HepG2 (cell line): ENCODE results near the gene WSCD2. TPM values are rescaled to one million over a fixed set of nuclear protein-coding genes. Genes with fewer than 3 reads are reported as not detected.

Experiments
- ATAC-seq: fragments of 200-7000 bp; cut with Tn5 transposase; 3 replicates; pipeline ENCODE4 v1.9.1; 2020; ENCODE audit warnings: mild to moderate bottlenecking, moderate library complexity
- BruUV-seq: library from RNA; stranded (reverse); fragments of 400-500 nt; replicated peaks from 2 replicates; lab custom pipeline; 2021; lab: Mats Ljungman, UMichigan
- CTCF ChIA-PET: fragments of 300-600 bp; formaldehyde crosslinking; extraction: SDS; loops from one replicate; lab custom pipeline; 2021; ENCODE audit warnings: low total read pairs, inconsistent platforms, low intra/inter-chr PET ratio; lab: Yijun Ruan, JAX
- POLR2A ChIA-PET: fragments of 350-600 bp; sonication (Branson Sonifier 250); formaldehyde crosslinking; loops from one replicate; lab custom pipeline; 2020; ENCODE audit warnings: antibody characterized with exemption, inconsistent platforms; lab: Yijun Ruan, JAX
- DNase-seq: peaks from one replicate; pipeline ENCODE4 v3.0.0-alpha.2; 2015; ENCODE audit warnings: low spot score
- FAIRE-seq: peaks from 3 replicates; lab custom pipeline; 2011; peaks lifted over from hg19 to GRCh38; lab: Jason Lieb, UNC
- H2AFZ ChIP-seq: one replicate; pipeline ENCODE4 v1.6.1; 2011; ENCODE audit warnings: low read length, inconsistent platforms
- H3K27ac ChIP-seq: fragments of 300-600 bp; 3 replicates; pipeline ENCODE4 v1.8.0; 2011; ENCODE audit warnings: mixed run types, mild to moderate bottlenecking, mixed read lengths, low read length, inconsistent platforms; ENCODE audit not compliant: insufficient read depth; ENCODE audit errors: extremely low read length
- H3K27me3 ChIP-seq, 2 experiments: fragments of 200-600 bp in 1 of 2; 2 replicates in 1 of 2; 3 replicates in 1 of 2; pipeline versions ENCODE4 v1.6.0 to v1.8.0; 2011; ENCODE audit warnings: low read length in 2 of 2, mild to moderate bottlenecking in 2 of 2, moderate library complexity in 2 of 2, inconsistent platforms in 1 of 2; ENCODE audit not compliant: insufficient read depth in 2 of 2, control insufficient read depth in 1 of 2
- H3K36me3 ChIP-seq, 2 experiments: fragments of 200-600 bp in 1 of 2; replicated peaks in 1 of 2; 2 replicates in 1 of 2; 3 replicates in 1 of 2; pipeline versions ENCODE4 v1.5.1 to v1.8.0; 2011; ENCODE audit warnings: low read length in 2 of 2, inconsistent platforms in 1 of 2; ENCODE audit not compliant: insufficient read depth in 2 of 2, control insufficient read depth in 1 of 2
- H3K4me1 ChIP-seq: 2 replicates; pipeline ENCODE4 v1.5.1; 2012; ENCODE audit warnings: low read length, inconsistent platforms; ENCODE audit not compliant: insufficient read depth
- H3K4me2 ChIP-seq: 2 replicates; pipeline ENCODE4 v1.6.0; 2011; ENCODE audit warnings: low read depth, low read length, inconsistent platforms
- H3K4me3 ChIP-seq, 3 experiments: fragments of 200-600 bp in 1 of 3; sonication (generic), shearing (Covaris generic) in 1 of 3; replicated peaks in 1 of 3; 2 replicates each; pipeline ENCODE4 v1.5.1; 2011 to 2016; ENCODE audit warnings: low read length in 3 of 3, inconsistent platforms in 2 of 3, low read depth in 2 of 3, mild to moderate bottlenecking in 2 of 3, control low read depth in 1 of 3, mixed read lengths in 1 of 3; ENCODE audit not compliant: insufficient read depth in 1 of 3
- H3K79me2 ChIP-seq: one replicate; pipeline ENCODE4 v1.6.1; 2011; ENCODE audit warnings: low read length, inconsistent platforms; ENCODE audit not compliant: insufficient read depth
- H3K9ac ChIP-seq: 2 replicates; pipeline ENCODE4 v1.6.0; 2011; ENCODE audit warnings: mild to moderate bottlenecking, low read depth, low read length, inconsistent platforms; ENCODE audit not compliant: insufficient read depth
- H3K9me3 ChIP-seq: 2 replicates; pipeline ENCODE4 v1.5.1; 2012; ENCODE audit warnings: mild to moderate bottlenecking, low read length
- H4K20me1 ChIP-seq: 2 replicates; pipeline ENCODE4 v1.6.0; 2011; ENCODE audit warnings: inconsistent platforms, mild to moderate bottlenecking, low read length, moderate library complexity; ENCODE audit not compliant: insufficient read depth
- AHDC1 ChIP-seq: sonication (generic); formaldehyde crosslinking; IDR thresholded peaks from 2 replicates; pipeline ENCODE4 v1.5.1; 2020; ENCODE audit warnings: mild to moderate bottlenecking, missing genetic modification reagents, borderline replicate concordance
- CREB1 ChIP-seq, 2 experiments: fragments of 450-650 bp in 1 of 2; IDR thresholded peaks; 2 replicates each; pipeline ENCODE4 v1.6.1; 2016 to 2017; ENCODE audit warnings: control low read depth in 1 of 2, mild to moderate bottlenecking in 1 of 2, missing compliant biosample characterization in 1 of 2, missing genetic modification characterization in 1 of 2
- GLI4 ChIP-seq: sonication (generic); formaldehyde crosslinking; IDR thresholded peaks from 2 replicates; pipeline ENCODE4 v1.5.1; 2020; ENCODE audit warnings: missing genetic modification reagents, mild to moderate bottlenecking, moderate library complexity, borderline replicate concordance
- HNRNPLL ChIP-seq: fragments of 200-400 bp; formaldehyde crosslinking; IDR thresholded peaks from 2 replicates; pipeline ENCODE4 v1.6.1; 2017; ENCODE audit warnings: mild to moderate bottlenecking, low read depth, low read length; ENCODE audit not compliant: poor library complexity, severe bottlenecking
- MLLT10 ChIP-seq: sonication (generic); formaldehyde crosslinking; IDR thresholded peaks from 2 replicates; pipeline ENCODE4 v1.4.0; 2020; ENCODE audit warnings: missing genetic modification reagents
- MTA1 ChIP-seq: sonication (generic); formaldehyde crosslinking; IDR thresholded peaks from 2 replicates; pipeline ENCODE4 v1.4.0; 2020; ENCODE audit warnings: missing genetic modification reagents, mild to moderate bottlenecking, borderline replicate concordance
- POLR2AphosphoS2 ChIP-seq: IDR thresholded peaks from 2 replicates; pipeline ENCODE4 v1.6.1; 2011; ENCODE audit warnings: low read depth, low read length, improper control_type of control experiment
- ZNF205 ChIP-seq: IDR thresholded peaks from 2 replicates; pipeline ENCODE4 v1.6.1; 2018; ENCODE audit warnings: missing biosample characterization, missing genetic modification reagents
- ZNF230 ChIP-seq: sonication (generic); formaldehyde crosslinking; IDR thresholded peaks from 2 replicates; pipeline ENCODE4 v1.4.0; 2020; ENCODE audit warnings: mild to moderate bottlenecking, missing genetic modification reagents
- ZNF383 ChIP-seq: sonication (generic); formaldehyde crosslinking; IDR thresholded peaks from 2 replicates; pipeline ENCODE4 v1.4.0; 2020; ENCODE audit warnings: missing genetic modification reagents, mild to moderate bottlenecking, borderline replicate concordance
- ZNF503 ChIP-seq: sonication (generic); formaldehyde crosslinking; IDR thresholded peaks from 2 replicates; pipeline ENCODE4 v1.4.0; 2020; ENCODE audit warnings: missing genetic modification reagents
- ZNF513 ChIP-seq: sonication (generic); formaldehyde crosslinking; conservative IDR thresholded peaks from 2 replicates; pipeline ENCODE4 v1.5.0; 2020; ENCODE audit warnings: missing genetic modification reagents
- WGBS: methylation state at CpG from one replicate; pipeline ENCODE4 v1.1.6; 2017; ENCODE audit warnings: low lambda C conversion rate; 5-methylcytosine and 5-hydroxymethylcytosine counted together
- in situ Hi-C: cut with HindIII; loops from 2 replicates; pipeline ENCODE4 v1.10.0; 2017; ENCODE audit warnings: low pct_unique_long_range_greater_than_20kb; ENCODE audit not compliant: extremely low pct_ligation_motif_present
- intact Hi-C: fragments of 100-400 bp; cut with micrococcal nuclease; formaldehyde crosslinking; loops from one replicate; pipeline ENCODE4 v1.10.0; 2022; ENCODE audit not compliant: unreplicated experiment
- polyA plus RNA-seq, 8 experiments: library from polyadenylated mRNA; depleted of rRNA in 3 of 8; stranded (reverse) in 7 of 8; unstranded in 1 of 8; fragments of >200 nt; fragmentation: Illumina TruSeq in 4 of 8; extraction: Trizol in 4 of 8; gene quantifications; 2 replicates each; pipeline versions ENCODE4 v1.2.1 to v1.2.3, GENCODE V29; 2011 to 2016; ENCODE audit warnings: low read depth in 4 of 8, missing spikeins in 1 of 8, mixed read lengths in 1 of 8; ENCODE audit not compliant: insufficient read depth in 1 of 8
- total RNA-seq, 5 experiments: library from RNA; depleted of rRNA; stranded (reverse); fragments of >200 nt; fragmentation: Illumina TruSeq; extraction: Trizol; gene quantifications; 2 replicates each; pipeline ENCODE4 v1.2.3, GENCODE V29; 2016; ENCODE audit warnings: low read depth in 1 of 5

Gene WSCD2
- total and polyA plus RNA-seq, 2 of the 13 experiments (the other 11 are each of a cell fraction or from before 2014, with no cell fraction given) = not detected

- no peak for TF ChIP-seq ZNF503
- TF ChIP-seq AHDC1 = no peak
- TF ChIP-seq MTA1 (CRISPR knock-in tag) = no peak
These were observed 8.9 kb upstream of the WSCD2 start (continued) for GRCh38 chr12:108119974-108120862.

GRCh38 chr12:108120863-108121165 lies 8.3 kb upstream of the WSCD2 start:
- H3K9me3 ChIP-seq = no peaks in the 10 kb centered on the region
- FAIRE-seq (no peak), DNase-seq (no peak), ATAC-seq (no peak)
- no peak overlapping the region for H3K4me3 ChIP-seq
- ChIA-PET POLR2A (no interaction called here), CTCF (no interaction called here)
- H3K27me3 ChIP-seq = peaks cover 0 to 13% of the 10 kb centered on the region in 2 experiments; a peak in 3 of 5 replicates
- WGBS = 72% methylated on average over 3 of the region's 6 CpGs
- no TSS peak for BruUV-seq
- in situ Hi-C loops = no loop called here
- no peak overlapping the region for H3K9ac ChIP-seq
- intact Hi-C loops = no loop called here
- no peaks in the 10 kb centered on the region for H3K36me3 ChIP-seq
- no peaks in the 10 kb centered on the region for H4K20me1 ChIP-seq
- H2AFZ ChIP-seq = no peak overlapping the region
- H3K27ac ChIP-seq = no peak overlapping the region
- no peaks in the 10 kb centered on the region for H3K4me1 ChIP-seq
- no peaks in the 10 kb centered on the region for H3K79me2 ChIP-seq
- no peak overlapping the region for H3K4me2 ChIP-seq
- TF ChIP-seq ZNF205 (CRISPR knock-in tag) (no peak), ZNF383 (no peak), MLLT10 (CRISPR knock-in tag) (no peak), HNRNPLL (no peak), CREB1 (IDR thresholded peaks at IDR 0.05) (no peak), CREB1 (CRISPR knock-in tag; IDR thresholded peaks at IDR 0.05) (no peak), POLR2AphosphoS2 (no peak), GLI4 (CRISPR knock-in tag) (no peak), ZNF230 (no peak), ZNF513 (no peak)
